H1 (cell line): ENCODE results near the gene SHANK1. TPM values are rescaled to one million over a fixed set of nuclear protein-coding genes. Genes with fewer than 3 reads are reported as not detected.

Experiments used
- CHD7 ChIP-seq: fragments of 300-600 bp; sonication (generic); IDR thresholded peaks from 2 replicates; pipeline ENCODE4 v1.7.1; 2012; ENCODE audit warnings: low read length, moderate library complexity, mild to moderate bottlenecking, inconsistent platforms; ENCODE audit not compliant: insufficient replicate concordance
- KDM1A ChIP-seq: fragments of 200-600, 300-600 bp; sonication (generic); IDR thresholded peaks from 2 replicates; pipeline ENCODE4 v1.7.1; 2016; ENCODE audit warnings: mild to moderate bottlenecking, low read length, borderline replicate concordance
- polyA plus RNA-seq, 7 experiments: library from polyadenylated mRNA; depleted of rRNA in 3 of 7; stranded (reverse) in 5 of 7; unstranded in 2 of 7; fragments of >200 nt in 5 of 7; fragments of 200-250 nt in 2 of 7; gene quantifications; 1 replicate in 5 of 7; 2 replicates in 1 of 7; 4 replicates in 1 of 7; pipeline versions ENCODE4 v1.2.1 to v1.2.3, GENCODE V29; 2011 to 2013; ENCODE audit warnings: missing spikeins in 2 of 7, mixed read lengths in 2 of 7
- total RNA-seq: library from RNA; stranded (reverse); fragmentation: NEBNext Ultra II Directional; extraction: Animal tissue kit (Norgen Biotek cat#: 25700); gene quantifications from 2 replicates; pipeline ENCODE4 v1.2.1, GENCODE V29; 2021

The SHANK1 gene
- total and polyA plus RNA-seq, 2 of the 8 experiments (the other 6 are each of a cell fraction or from before 2014, with no cell fraction given): 1.1 to 3.7 TPM

GRCh38 chr19:50652722-50653121 lies 66.9 kb downstream of the SHANK1 start (continued):
- TF ChIP-seq CHD7: no peak
- TF ChIP-seq KDM1A: peak; percentile 73; the same call in 1 of the 2 replicates
